Ovary (tissue), 3 donors: ENCODE data around the gene UBR3.

Experiments used
- CTCF ChIP-seq, 3 donors: fragments of 450-650 bp in 2 of 3; fragments of 200-600 bp in 1 of 3; IDR thresholded peaks; one replicate each; pipeline versions ENCODE4 v1.5.1 to v1.8.0; 2016 to 2022; ENCODE audit warnings: antibody characterized with exemption in 3 of 3, mild to moderate bottlenecking in 1 of 3
- POLR2A ChIP-seq: fragments of 450-650 bp; IDR thresholded peaks from one replicate; pipeline ENCODE4 v1.6.1; 2017; ENCODE audit warnings: antibody characterized with exemption, mild to moderate bottlenecking, moderate library complexity
- donor health status: DM: no; HTN: no; CAD: no.

- TF ChIP-seq CTCF (IDR thresholded peaks at IDR 0.05) (no peak), POLR2A (no peak)
Observed at GRCh38 chr2:169977530-169977929, 150.3 kb downstream of the UBR3 start.
